HG03039 (cell line): ENCODE data around the gene ADGRB3.

Source experiments
- ATAC-seq: cut with Tn5 transposase; IDR thresholded peaks from one replicate; pipeline ENCODE4 v1.9.1; 2021; ENCODE audit warnings: mild to moderate bottlenecking, moderate library complexity; ENCODE audit not compliant: unreplicated experiment

ADGRB3 gene

GRCh38 chr6:68701159-68701558, 66.1 kb downstream of the ADGRB3 start:
- ATAC-seq, result no peak

DNA sequence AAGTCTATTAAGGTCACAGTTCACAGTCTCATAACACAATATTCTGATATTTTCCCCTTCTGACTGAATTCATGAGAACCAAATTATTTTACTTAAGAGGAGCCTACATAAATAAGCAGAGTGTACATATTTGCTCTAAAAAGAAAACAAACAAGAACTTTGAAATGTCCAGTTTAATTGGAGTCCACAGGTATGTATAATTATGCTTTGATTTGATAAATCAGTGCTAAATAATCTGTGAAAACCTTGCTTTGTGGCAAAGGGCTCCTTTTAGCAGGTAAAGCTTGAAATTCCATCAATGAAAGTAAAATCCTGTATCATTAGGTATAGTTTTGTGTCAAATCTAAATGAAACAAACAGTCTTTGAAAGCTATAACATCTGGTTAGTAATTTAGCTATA, 69.4 kb downstream of the ADGRB3 start:
- no peak for ATAC-seq

GRCh38 chr6:68709091-68709490, 74.0 kb downstream of the ADGRB3 start:
- no peak for ATAC-seq

DNA sequence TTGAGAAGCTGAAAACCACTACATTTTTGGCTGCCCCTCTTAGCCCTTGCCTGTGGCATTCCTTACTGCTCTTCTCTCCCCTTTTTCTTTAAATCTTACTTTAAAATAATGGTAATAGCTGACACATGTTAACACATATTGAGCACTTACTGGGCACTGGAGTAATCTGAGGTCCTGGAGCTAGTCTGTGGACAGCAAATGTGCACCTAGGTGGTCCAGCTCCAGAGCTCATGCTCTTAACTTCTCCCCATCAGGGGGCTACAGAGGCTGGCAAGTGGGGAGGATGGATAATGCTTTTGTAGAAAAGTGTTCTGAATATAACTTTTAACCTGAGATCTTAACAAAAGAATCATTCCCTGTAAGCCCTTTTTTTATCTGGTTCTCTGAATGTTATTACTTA, 74.8 kb downstream of the ADGRB3 start:
- no peak for ATAC-seq

DNA sequence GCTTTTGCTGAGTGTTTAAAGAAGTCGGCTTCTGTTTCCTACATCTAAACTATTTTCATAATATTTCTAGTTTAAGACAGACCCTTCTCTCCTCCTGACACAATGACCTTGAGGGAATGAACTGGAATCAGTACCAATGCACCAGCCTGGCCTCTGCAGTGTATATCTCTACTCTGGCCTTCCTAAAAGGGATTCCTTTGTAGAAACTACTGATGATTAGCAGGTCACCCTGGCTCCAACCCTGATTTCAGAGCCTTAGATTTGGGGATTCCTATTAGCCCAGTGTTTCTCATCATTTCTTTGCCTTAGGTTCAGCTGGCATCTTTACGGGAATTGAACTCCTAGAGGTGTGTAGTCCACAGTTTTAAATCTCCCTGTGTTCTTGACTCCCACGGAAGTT, 75.4 kb downstream of the ADGRB3 start:
- no peak for ATAC-seq

GRCh38 chr6:68710916-68711315, 75.8 kb downstream of the ADGRB3 start:
- ATAC-seq, result no peak

- no peak for ATAC-seq
Observed at GRCh38 chr6:68711386-68712000, 76.4 kb downstream of the ADGRB3 start.

DNA sequence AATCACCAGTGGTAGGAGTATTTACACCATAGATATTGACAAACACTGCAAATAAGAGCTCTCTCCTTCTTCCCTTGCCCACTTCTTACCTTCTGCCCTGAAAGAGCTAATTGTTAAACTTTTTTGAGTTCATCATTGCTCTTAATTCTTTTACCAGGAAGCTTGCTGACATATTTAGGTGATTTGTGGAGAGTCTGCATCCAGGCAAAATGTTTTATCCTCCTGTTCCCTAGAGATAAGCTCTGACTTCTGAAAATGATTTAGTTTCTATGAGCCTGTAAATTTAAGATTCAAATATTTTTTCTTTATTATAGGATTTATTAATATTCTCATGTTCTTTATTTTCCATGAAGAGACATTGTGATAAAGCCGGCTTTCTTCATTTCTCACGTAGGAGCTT, 81.5 kb downstream of the ADGRB3 start:
- no peak for ATAC-seq

GRCh38 chr6:68718385-68719073, 83.4 kb downstream of the ADGRB3 start:
- ATAC-seq, result no peak

- ATAC-seq, result no peak
Observed at GRCh38 chr6:68719761-68720160, 84.7 kb downstream of the ADGRB3 start.

GRCh38 chr6:68722891-68723527, 87.9 kb downstream of the ADGRB3 start:
- ATAC-seq, result no peak

DNA sequence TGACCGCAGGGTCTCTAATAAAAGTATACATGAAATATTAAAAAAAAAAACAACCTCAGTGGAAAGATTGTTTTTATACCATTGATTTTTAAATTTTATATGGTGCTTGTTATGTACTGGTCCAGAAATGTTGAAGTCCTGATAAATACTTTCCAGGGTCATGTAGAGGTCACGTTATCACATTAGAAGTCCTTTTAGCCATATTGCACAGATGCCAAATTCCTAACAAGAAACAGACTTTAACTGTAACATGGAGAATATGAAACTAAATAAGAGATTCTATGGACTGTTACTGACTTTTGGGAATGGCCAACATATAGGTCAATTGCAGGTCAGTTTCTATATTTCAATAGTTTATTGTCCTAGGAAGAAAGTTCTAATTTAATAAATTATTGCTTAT, 89.0 kb downstream of the ADGRB3 start:
- no peak for ATAC-seq

GRCh38 chr6:68726337-68726736, 91.3 kb downstream of the ADGRB3 start:
- ATAC-seq, result no peak

- no peak for ATAC-seq
Observed at GRCh38 chr6:68726992-68727391, 91.9 kb downstream of the ADGRB3 start.

DNA sequence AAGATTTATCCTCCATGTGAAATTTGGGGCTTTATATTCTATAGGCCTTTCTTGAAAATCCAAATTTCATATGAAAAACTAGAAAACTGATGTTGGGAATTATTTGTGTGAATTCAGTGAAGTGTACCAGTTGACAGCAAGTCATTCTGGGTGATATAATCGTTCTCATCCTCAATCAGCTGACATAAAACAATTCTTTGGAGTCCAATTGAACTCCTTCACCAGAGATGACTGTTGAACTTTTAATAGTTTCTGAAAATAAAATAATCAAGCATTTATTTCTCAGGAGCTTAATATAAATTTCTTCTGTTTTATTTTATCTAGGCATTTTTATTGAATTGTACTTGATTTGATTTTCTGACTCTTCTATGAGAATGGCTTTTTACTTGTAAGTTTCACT, 92.6 kb downstream of the ADGRB3 start:
- ATAC-seq, result no peak

DNA sequence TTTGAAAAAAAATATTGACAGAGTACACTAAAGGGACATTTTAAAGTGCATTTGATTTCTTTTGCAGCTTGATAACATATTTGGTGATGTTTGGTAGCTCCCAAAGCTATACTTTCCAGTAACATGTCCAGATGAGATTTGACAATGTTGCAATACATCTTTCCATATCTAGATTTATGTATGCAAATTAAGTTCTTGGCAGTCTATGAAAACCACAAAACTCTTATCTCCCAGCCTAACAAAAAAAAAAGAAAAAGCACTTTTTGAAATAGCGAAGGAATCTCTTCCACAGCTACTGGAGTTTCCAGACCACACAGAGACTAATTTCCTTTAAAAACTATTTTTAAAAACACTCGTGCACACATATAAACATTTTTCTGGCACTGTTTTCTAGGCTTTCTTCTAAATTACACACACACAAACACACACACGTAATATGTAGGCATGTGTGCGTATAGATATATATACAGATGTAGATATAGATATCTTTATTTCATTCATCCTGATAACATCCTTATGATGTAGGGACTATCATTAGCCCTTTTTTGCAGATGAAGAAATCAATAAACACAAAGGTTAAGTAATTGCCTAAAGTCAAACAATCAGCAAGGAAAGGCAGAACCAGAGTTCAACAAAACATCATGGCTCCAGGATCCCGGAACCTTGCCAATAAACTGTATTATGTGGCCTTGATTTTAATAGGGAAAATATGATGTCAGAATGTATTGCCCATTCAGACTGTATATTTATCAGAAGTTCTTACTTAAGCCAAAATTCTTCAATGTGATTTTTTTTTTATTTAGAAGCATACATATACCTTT, 93.3 kb downstream of the ADGRB3 start:
- no peak for ATAC-seq

DNA sequence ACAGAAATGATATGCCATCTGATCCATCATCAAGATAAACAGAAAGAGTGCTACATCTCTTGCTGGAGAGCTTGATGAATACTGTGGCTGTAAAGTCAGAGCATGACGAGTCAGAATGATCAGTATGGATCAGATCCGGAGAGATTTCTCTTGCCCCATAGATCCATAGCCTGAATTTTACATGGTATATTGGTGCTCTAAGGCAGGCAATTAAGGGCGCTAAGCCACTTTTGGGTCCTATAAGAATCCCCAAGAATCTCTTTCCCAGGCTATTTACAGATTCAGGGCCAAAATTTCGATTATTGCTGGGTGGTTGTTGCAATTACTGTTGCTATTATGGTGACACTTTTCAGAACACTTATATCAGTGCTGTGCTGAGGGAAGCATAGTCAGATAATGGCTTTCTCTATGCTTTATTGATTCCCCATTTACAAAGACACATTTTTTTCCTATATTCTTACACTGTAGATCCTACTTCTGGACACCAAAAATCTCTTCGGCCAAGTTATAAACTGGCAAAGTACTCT, 94.4 kb downstream of the ADGRB3 start:
- ATAC-seq, result no peak

GRCh38 chr6:68730291-68731054, 95.4 kb downstream of the ADGRB3 start:
- no peak for ATAC-seq

- ATAC-seq, result no peak
Observed at GRCh38 chr6:68732423-68732822, 97.3 kb downstream of the ADGRB3 start.

DNA sequence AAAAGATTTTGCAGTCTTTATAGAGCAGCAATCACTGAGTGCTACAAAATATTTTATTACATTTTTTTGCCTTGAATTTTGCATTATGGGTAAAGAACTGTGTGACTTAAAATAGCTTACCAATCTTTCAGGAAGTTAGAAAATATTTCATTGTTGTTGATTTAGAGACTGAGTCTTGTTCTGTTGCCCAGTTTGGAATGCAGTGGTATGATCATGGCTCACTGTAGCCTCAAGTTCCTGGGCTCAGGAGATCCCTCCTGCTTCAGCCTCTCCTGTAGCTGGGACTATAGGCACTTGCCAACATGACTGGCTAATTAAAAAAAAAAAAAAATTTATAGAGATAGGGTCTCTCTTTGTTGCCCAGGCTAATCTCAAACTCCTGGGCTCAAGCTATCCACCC, 100.8 kb downstream of the ADGRB3 start:
- ATAC-seq, result no peak

DNA sequence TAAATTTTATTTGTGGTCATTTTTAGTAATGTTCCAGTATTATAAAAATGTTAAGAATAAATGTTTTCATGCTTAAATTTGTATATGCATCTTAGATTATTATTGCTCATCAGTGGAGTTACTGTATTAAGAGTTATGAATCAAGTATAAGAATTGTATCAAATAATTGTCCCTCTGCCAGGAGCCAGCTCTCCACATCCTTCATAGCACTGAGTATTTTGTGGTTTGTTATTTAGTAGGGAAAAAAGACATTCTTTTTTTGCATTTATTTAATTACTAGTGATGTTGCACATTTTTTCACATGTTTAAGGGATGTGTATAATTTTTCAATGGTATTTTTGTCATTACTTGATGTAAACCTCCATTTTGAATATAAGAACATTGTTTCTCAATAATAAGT, 102.0 kb downstream of the ADGRB3 start:
- ATAC-seq, result no peak
